K562 (cell line): Measurements from ENCODE around the gene CAV1. TPM values are rescaled to one million over a fixed set of nuclear protein-coding genes. Genes with fewer than 3 reads are reported as not detected.

Experiments used
- BCOR ChIP-seq: fragments of 450-650 bp; IDR thresholded peaks from 2 replicates; pipeline ENCODE4 v1.6.1; 2016
- BRCA1 ChIP-seq, 2 experiments: fragments of 450-650 bp in 1 of 2; sonication (generic) in 1 of 2; formaldehyde crosslinking in 1 of 2; IDR thresholded peaks; 2 replicates each; pipeline versions ENCODE4 v1.5.0 to v1.6.1; 2017 to 2020; ENCODE audit warnings: mild to moderate bottlenecking in 1 of 2, missing genetic modification reagents in 1 of 2
- HDAC2 ChIP-seq: fragments of 450-650 bp; IDR thresholded peaks from 2 replicates; pipeline ENCODE4 v1.6.1; 2016; ENCODE audit warnings: mild to moderate bottlenecking
- MAZ ChIP-seq, 2 experiments: fragments of 450-650 bp in 1 of 2; sonication (generic) in 1 of 2; formaldehyde crosslinking; IDR thresholded peaks in 1 of 2; conservative IDR thresholded peaks in 1 of 2; 2 replicates each; pipeline versions ENCODE4 v1.4.0 to v1.5.0; 2020; ENCODE audit warnings: mild to moderate bottlenecking in 1 of 2, missing genetic modification reagents in 1 of 2
- POLR2G ChIP-seq: fragments of 200-400 bp; formaldehyde crosslinking; IDR thresholded peaks from 2 replicates; pipeline ENCODE4 v1.6.1; 2017; ENCODE audit warnings: low read depth, mild to moderate bottlenecking, antibody characterized with exemption, low read length, moderate library complexity
- TAF9B ChIP-seq: fragments of 450-650 bp; IDR thresholded peaks from 2 replicates; pipeline ENCODE4 v1.6.1; 2018; ENCODE audit warnings: mild to moderate bottlenecking; ENCODE audit not compliant: partially characterized antibody
- TCFL5 ChIP-seq: fragments of 250-450 bp; sonication (Bioruptor Pico); conservative IDR thresholded peaks from 2 replicates; pipeline ENCODE4 v1.6.1; 2021; ENCODE audit warnings: mild to moderate bottlenecking, moderate library complexity, matching md5 sums
- TFAM ChIP-seq: fragments of 250-450 bp; sonication (Bioruptor Pico); conservative IDR thresholded peaks from 2 replicates; pipeline ENCODE4 v1.5.0; 2021; ENCODE audit warnings: mild to moderate bottlenecking, moderate library complexity
- TRIM24 ChIP-seq, 2 experiments: fragments of 450-650 bp; IDR thresholded peaks; 2 replicates each; pipeline ENCODE4 v1.6.1; 2016
- ZNF224 ChIP-seq: sonication (generic); formaldehyde crosslinking; IDR thresholded peaks from 2 replicates; pipeline ENCODE4 v1.8.0; 2022; ENCODE audit warnings: mild to moderate bottlenecking, missing genetic modification reagents
- ZNF695 ChIP-seq: fragments of 450-650 bp; formaldehyde crosslinking; IDR thresholded peaks from 2 replicates; pipeline ENCODE4 v1.4.0; 2020; ENCODE audit warnings: mild to moderate bottlenecking, moderate library complexity
- polyA plus RNA-seq, 8 experiments: library from polyadenylated mRNA; depleted of rRNA in 4 of 8; stranded (reverse) in 5 of 8; unstranded in 3 of 8; fragments of >200 nt; fragmentation: Nextera tagmentation in 2 of 8; fragmentation: Illumina TruSeq in 1 of 8; extraction: Ambion mirVana in 2 of 8; extraction: Trizol in 1 of 8; gene quantifications; 2 replicates each; pipeline versions ENCODE4 v1.2.1 to v1.2.3, GENCODE V29; 2011 to 2014; ENCODE audit warnings: inconsistent platforms in 1 of 8, missing spikeins in 1 of 8
- total RNA-seq, 7 experiments: library from RNA; depleted of rRNA in 6 of 7; stranded (reverse); fragments of >200 nt in 6 of 7; fragmentation: Illumina TruSeq in 2 of 7; extraction: Trizol in 2 of 7; gene quantifications; 2 replicates each; pipeline versions ENCODE4 v1.2.1 to v1.2.3, GENCODE V29; 2011 to 2021; ENCODE audit warnings: low replicate concordance in 1 of 7
- TF ChIP-seq, protein P1 (sequence below): fragments of 450-650 bp; IDR thresholded peaks from 2 replicates; pipeline ENCODE4 v1.6.1; 2016
- TF ChIP-seq, protein P2 (sequence below): fragments of 450-650 bp; IDR thresholded peaks from 2 replicates; pipeline ENCODE4 v1.6.1; 2016; ENCODE audit warnings: missing biosample characterization, missing genetic modification characterization
- TF ChIP-seq, protein P3 (sequence below): fragments of 250-450 bp; sonication (Bioruptor Pico); IDR thresholded peaks from 2 replicates; pipeline ENCODE4 v1.8.0; 2021; ENCODE audit warnings: mild to moderate bottlenecking, moderate library complexity
- TF ChIP-seq, protein P4 (sequence below), 2 experiments: IDR thresholded peaks; 2 replicates each; pipeline ENCODE4 v1.6.1; 2012; ENCODE audit warnings: improper control_type of control experiment in 2 of 2, low read depth in 2 of 2, low read length in 2 of 2, borderline replicate concordance in 1 of 2
- TF ChIP-seq, protein P5 (sequence below), 2 experiments: fragments of 450-650 bp; IDR thresholded peaks; 2 replicates each; pipeline ENCODE4 v1.6.1; 2018; ENCODE audit warnings: mild to moderate bottlenecking in 2 of 2, low read depth in 1 of 2; ENCODE audit not compliant: partially characterized antibody in 2 of 2

Gene CAV1
- total and polyA plus RNA-seq, 9 of the 15 experiments (the other 6 are each of a cell fraction or from before 2014, with no cell fraction given) = 0.08 to 1.5 (median 0.63) TPM

DNA sequence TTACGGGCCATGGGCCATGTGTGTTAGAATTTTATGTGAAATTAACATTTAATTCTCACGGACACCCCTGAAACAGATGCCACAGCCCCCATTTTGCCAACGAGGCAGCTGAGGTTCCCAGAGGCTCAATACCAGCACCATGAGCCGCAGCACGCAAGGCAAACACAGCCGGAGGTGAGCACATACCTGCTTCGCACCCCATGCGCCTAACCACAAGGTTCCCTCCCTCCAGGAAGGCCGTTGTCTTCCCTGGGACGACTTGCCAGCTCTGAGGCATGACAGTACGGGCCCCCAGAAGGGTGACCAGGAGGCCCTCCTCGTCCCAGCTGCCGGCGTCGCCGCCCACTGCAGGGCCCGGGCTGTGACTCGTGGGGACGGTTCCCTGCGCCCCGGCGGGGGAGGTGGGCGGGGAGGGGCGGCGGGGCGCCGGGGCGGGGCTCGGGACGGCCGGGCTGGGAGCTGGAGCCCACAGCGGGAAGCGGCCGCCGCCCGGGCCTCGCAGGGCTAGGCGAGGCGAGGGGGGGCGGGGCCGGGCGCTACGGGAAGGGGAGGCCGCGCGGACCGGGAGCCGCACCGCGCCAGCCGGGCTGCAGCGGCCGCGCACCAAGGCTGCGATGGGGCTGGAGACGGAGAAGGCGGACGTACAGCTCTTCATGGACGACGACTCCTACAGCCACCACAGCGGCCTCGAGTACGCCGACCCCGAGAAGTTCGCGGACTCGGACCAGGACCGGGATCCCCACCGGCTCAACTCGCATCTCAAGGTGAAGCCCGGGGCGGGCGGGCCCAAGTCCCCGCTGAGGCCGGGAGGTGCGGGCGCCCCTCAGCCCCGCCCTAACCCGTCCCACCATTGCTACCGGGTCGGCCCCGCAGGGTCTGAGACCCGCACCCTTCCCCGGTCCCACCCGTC is 25.4 kb upstream of the CAV1 start, which contains the start of gene CAV2 (continued):
- TF ChIP-seq BRCA1 (IDR thresholded peaks at IDR 0.05) (no peak), BRCA1 (CRISPR knock-in tag; IDR thresholded peaks at IDR 0.05) (no peak), TFAM (CRISPR knock-in tag) (no peak), TRIM24 (IDR thresholded peaks at IDR 0.05) (0 out of 4 replicates have a peak, but pooled peaks of 1 of the 2 experiments have one; percentile 8), TCFL5 (CRISPR knock-in tag) (no peak), ZNF224 (CRISPR knock-in tag) (no peak), POLR2G (peak; percentile 84), TAF9B (no peak), ZNF695 (CRISPR knock-in tag) (peak; percentile 70; the same call in 1 of the 2 replicates), HDAC2 (no peak), BCOR (no peak), MAZ (CRISPR knock-in tag; conservative IDR thresholded peaks at IDR 0.05 in 1 of 2, IDR thresholded peaks at IDR 0.05 in 1 of 2) (peak in 1 of 2 experiments; percentile 76; a peak in 3 of 4 replicates)
- TF ChIP-seq, protein P1, sequence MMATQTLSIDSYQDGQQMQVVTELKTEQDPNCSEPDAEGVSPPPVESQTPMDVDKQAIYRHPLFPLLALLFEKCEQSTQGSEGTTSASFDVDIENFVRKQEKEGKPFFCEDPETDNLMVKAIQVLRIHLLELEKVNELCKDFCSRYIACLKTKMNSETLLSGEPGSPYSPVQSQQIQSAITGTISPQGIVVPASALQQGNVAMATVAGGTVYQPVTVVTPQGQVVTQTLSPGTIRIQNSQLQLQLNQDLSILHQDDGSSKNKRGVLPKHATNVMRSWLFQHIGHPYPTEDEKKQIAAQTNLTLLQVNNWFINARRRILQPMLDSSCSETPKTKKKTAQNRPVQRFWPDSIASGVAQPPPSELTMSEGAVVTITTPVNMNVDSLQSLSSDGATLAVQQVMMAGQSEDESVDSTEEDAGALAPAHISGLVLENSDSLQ = no peak
- TF ChIP-seq, protein P2, sequence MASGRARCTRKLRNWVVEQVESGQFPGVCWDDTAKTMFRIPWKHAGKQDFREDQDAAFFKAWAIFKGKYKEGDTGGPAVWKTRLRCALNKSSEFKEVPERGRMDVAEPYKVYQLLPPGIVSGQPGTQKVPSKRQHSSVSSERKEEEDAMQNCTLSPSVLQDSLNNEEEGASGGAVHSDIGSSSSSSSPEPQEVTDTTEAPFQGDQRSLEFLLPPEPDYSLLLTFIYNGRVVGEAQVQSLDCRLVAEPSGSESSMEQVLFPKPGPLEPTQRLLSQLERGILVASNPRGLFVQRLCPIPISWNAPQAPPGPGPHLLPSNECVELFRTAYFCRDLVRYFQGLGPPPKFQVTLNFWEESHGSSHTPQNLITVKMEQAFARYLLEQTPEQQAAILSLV (tag) = no peak
- TF ChIP-seq, protein P3, sequence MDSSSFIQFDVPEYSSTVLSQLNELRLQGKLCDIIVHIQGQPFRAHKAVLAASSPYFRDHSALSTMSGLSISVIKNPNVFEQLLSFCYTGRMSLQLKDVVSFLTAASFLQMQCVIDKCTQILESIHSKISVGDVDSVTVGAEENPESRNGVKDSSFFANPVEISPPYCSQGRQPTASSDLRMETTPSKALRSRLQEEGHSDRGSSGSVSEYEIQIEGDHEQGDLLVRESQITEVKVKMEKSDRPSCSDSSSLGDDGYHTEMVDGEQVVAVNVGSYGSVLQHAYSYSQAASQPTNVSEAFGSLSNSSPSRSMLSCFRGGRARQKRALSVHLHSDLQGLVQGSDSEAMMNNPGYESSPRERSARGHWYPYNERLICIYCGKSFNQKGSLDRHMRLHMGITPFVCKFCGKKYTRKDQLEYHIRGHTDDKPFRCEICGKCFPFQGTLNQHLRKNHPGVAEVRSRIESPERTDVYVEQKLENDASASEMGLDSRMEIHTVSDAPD (CRISPR knock-in tag) = no peak
- TF ChIP-seq, protein P4, sequence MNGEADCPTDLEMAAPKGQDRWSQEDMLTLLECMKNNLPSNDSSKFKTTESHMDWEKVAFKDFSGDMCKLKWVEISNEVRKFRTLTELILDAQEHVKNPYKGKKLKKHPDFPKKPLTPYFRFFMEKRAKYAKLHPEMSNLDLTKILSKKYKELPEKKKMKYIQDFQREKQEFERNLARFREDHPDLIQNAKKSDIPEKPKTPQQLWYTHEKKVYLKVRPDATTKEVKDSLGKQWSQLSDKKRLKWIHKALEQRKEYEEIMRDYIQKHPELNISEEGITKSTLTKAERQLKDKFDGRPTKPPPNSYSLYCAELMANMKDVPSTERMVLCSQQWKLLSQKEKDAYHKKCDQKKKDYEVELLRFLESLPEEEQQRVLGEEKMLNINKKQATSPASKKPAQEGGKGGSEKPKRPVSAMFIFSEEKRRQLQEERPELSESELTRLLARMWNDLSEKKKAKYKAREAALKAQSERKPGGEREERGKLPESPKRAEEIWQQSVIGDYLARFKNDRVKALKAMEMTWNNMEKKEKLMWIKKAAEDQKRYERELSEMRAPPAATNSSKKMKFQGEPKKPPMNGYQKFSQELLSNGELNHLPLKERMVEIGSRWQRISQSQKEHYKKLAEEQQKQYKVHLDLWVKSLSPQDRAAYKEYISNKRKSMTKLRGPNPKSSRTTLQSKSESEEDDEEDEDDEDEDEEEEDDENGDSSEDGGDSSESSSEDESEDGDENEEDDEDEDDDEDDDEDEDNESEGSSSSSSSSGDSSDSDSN (IDR thresholded peaks at IDR 0.05; ENCODE audit: borderline replicate concordance in 1 of 2, low read depth in 2 of 2, low read length in 2 of 2) = peak; percentile 63 to 93; a peak in 3 of 4 replicates
- TF ChIP-seq, protein P5, sequence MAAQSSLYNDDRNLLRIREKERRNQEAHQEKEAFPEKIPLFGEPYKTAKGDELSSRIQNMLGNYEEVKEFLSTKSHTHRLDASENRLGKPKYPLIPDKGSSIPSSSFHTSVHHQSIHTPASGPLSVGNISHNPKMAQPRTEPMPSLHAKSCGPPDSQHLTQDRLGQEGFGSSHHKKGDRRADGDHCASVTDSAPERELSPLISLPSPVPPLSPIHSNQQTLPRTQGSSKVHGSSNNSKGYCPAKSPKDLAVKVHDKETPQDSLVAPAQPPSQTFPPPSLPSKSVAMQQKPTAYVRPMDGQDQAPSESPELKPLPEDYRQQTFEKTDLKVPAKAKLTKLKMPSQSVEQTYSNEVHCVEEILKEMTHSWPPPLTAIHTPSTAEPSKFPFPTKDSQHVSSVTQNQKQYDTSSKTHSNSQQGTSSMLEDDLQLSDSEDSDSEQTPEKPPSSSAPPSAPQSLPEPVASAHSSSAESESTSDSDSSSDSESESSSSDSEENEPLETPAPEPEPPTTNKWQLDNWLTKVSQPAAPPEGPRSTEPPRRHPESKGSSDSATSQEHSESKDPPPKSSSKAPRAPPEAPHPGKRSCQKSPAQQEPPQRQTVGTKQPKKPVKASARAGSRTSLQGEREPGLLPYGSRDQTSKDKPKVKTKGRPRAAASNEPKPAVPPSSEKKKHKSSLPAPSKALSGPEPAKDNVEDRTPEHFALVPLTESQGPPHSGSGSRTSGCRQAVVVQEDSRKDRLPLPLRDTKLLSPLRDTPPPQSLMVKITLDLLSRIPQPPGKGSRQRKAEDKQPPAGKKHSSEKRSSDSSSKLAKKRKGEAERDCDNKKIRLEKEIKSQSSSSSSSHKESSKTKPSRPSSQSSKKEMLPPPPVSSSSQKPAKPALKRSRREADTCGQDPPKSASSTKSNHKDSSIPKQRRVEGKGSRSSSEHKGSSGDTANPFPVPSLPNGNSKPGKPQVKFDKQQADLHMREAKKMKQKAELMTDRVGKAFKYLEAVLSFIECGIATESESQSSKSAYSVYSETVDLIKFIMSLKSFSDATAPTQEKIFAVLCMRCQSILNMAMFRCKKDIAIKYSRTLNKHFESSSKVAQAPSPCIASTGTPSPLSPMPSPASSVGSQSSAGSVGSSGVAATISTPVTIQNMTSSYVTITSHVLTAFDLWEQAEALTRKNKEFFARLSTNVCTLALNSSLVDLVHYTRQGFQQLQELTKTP (IDR thresholded peaks at IDR 0.05; ENCODE audit: low read depth in 1 of 2, partially characterized antibody in 2 of 2) = no peak
